LNCAP (cell line): ENCODE results near the gene TRHDE.

Experiments used
- CTCF ChIP-seq: fragments of 450-650 bp; IDR thresholded peaks from 2 replicates; pipeline ENCODE4 v1.5.1; 2017; ENCODE audit warnings: mild to moderate bottlenecking

Gene TRHDE

DNA sequence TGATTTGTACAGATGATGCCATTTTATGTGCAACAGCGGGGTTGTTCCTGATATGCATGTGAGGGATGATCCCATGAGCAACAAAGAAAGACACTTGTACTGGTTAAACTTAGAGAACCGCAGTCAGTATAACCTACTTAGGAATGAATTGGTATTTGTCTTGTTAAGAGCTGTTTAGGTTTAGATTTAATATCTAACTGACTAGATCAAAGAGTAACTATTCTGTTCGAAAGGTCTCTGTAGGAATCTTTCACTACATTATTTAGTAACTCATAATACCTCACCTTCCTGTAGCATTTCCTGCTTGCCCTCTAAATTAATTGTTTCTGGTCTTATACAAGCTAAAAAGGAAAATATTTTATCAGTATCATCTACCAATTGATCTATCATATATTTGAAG lies 350.4 kb downstream of the TRHDE start:
- no peak for TF ChIP-seq CTCF

GRCh38 chr12:72631926-72632685 lies 359.9 kb downstream of the TRHDE start:
- no peak for TF ChIP-seq CTCF

DNA sequence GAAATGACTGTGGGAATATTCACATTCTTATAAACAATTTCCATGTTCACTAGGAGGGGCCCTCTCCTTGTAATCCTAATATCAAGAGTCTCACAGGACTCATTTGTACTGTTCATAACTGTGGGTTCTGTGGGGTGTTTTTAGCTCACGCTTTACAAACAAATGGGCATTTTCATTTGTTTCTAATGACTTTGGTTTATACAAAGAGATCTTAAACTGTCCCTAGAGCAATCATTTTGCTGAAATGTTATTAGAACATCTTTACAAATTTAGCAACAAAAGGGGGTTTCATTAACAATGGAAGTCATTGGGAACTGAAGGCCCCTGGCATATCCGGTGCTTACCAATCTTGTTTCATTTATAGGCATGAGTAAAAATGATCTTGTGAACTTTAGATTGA lies 370.5 kb downstream of the TRHDE start:
- no peak for TF ChIP-seq CTCF

DNA sequence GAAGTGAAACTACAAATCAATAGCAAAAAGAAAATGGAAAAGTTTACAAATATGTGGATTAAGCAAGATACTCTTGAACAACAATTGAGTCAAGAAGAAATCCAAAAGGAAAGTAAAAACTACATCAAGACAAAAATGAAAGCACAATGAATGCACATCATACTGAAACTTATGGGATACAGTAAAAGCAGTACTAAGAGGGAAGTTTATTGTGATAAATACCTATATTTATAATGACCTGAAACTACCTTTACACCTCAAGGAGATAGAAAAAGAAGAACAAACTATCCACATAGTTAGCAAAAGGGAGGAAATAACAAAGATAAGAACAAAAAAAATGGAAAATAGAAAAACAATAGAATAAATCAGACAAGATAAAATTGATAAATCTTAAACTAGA lies 375.0 kb downstream of the TRHDE start:
- TF ChIP-seq CTCF = no peak

DNA sequence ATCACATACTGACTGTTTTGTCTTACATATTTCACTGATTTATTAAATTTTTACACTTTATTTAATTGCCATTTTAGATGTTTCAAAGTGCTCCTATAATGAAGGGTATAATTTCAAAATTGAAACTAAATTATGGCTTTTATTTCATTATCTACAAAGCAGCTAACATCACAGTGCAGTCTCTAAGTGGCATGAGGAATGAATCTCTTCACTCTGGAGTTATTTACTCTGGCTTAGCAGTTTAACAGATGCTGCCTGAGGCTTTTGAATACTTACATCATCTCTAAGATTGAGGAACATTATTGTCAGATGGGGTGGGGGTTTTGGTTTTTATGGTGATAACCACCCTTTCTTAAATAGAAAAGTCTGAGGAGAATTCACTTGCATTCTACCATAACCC lies 386.4 kb downstream of the TRHDE start:
- TF ChIP-seq CTCF = no peak

- no peak for TF ChIP-seq CTCF
These were observed 401.7 kb downstream of the TRHDE start for GRCh38 chr12:72673853-72674252.

DNA sequence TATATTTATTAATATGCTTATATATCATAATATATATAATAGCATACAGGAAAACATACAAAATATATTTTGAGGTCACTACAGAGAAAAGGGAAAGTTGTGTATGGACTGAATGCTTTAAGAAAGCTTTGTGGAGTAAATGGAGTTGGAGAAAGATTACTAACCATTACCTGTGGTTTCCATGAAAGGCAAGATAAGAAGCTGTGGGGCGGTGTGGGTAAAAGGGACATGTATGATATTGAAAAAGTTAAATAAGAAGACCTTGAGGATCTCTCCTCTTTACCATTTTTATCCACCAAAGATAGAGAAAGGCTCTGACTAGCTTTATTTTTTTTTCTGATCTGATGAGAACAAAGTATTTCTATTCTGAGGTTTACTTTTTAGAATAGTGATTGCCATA lies 404.4 kb downstream of the TRHDE start:
- no peak for TF ChIP-seq CTCF

- TF ChIP-seq CTCF = no peak
These were observed 405.0 kb downstream of the TRHDE start for GRCh38 chr12:72677139-72677538.
